Activated CD8-positive, alpha-beta memory T cell treated with anti-CD3 and anti-CD28 coated beads, Interleukin-2, amount 10 ng/mL, durations not matched to agents 7 days and 5 days (primary cell): ENCODE data around the gene PRODH. TPM values are rescaled to one million over a fixed set of nuclear protein-coding genes. Genes with fewer than 3 reads are reported as not detected.
"Not testable (repeated sequence)": the region's sequence is repeated elsewhere in the genome, so short reads cannot be mapped to it uniquely, and the experiment has no call there.

Source experiments
- ATAC-seq: fragments of 150-1000 bp; cut with Tn5 transposase; one replicate; pipeline ENCODE4 v1.10.0; 2021; ENCODE audit warnings: moderate library complexity
- CTCF ChIA-PET: fragments of 350-600 bp; sonication (Branson Sonifier 250); formaldehyde crosslinking; loops from one replicate; lab custom pipeline; 2021; ENCODE audit warnings: antibody characterized with exemption; lab: Charles Lee
- DNase-seq: peaks from one replicate; pipeline ENCODE4 v3.0.0-alpha.2; 2020
- H3K27ac Mint-ChIP-seq: one replicate; pipeline ENCODE4 v1.8.0; 2021; ENCODE audit warnings: mild to moderate bottlenecking, mixed read lengths
- H3K27me3 Mint-ChIP-seq: one replicate; pipeline ENCODE4 v1.8.0; 2021; ENCODE audit warnings: mixed read lengths
- H3K36me3 Mint-ChIP-seq: one replicate; pipeline ENCODE4 v1.8.0; 2021; ENCODE audit warnings: mild to moderate bottlenecking, mixed read lengths
- H3K4me1 Mint-ChIP-seq: one replicate; pipeline ENCODE4 v1.8.0; 2021; ENCODE audit warnings: mixed read lengths
- H3K4me3 Mint-ChIP-seq: one replicate; pipeline ENCODE4 v1.8.0; 2021; ENCODE audit warnings: mild to moderate bottlenecking, moderate library complexity, mixed read lengths
- H3K9me3 Mint-ChIP-seq: one replicate; pipeline ENCODE4 v1.8.0; 2022; ENCODE audit warnings: low read depth, mixed read lengths
- total RNA-seq, 2 experiments: library from RNA; stranded (reverse); gene quantifications; one replicate each; pipeline ENCODE4 v1.2.3, GENCODE V29; 2021

The PRODH gene
- total RNA-seq, 2 experiments from 2014 or later: 1.0 TPM; not detected in 1

DNA sequence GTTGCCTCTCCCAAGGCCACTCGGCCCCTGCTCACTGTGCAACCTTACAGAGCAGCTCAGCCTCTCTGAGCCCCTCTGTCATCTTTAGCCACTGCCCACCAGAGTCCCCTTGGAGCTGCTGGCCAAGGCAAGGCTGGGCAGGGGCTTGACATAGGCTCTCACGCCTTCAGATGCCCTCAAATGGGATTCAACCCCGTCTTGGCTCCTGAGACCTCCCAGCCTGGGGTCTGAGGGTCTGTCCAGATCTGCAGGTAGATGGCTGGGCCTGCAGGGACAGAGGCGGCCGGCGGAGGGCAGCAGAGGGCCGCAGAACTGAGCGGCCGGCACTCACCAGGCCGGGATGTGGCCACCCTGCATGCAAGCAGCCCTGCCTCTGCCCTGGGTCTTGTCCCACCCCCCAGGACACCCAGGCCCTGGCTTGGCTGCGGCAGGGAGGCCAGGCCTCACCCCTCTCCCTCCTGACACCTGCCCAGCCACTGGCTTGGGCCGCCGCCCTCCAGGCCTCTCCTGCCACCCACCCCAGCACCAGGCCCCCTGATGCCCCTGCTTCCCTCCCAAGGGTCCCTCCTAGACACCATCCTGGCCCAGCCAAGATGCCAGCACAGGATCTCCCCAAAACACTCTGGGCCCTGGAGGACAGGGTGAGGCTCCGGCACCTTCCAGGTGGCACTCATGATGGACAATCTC, 18.4 kb upstream of the PRODH start:
- not testable (repeated sequence) for H3K36me3 Mint-ChIP-seq, H3K4me1 Mint-ChIP-seq, H3K9me3 Mint-ChIP-seq, H3K4me3 Mint-ChIP-seq, H3K27ac Mint-ChIP-seq, H3K27me3 Mint-ChIP-seq
- DNase-seq (peak; percentile 68), ATAC-seq (peak; percentile 87)
- CTCF ChIA-PET: interaction anchor here (0.8 kb wide), 1 partner anchor 190 kb away, joined by 3 read pairs; the partner anchor contains the start of gene ESS2

DNA sequence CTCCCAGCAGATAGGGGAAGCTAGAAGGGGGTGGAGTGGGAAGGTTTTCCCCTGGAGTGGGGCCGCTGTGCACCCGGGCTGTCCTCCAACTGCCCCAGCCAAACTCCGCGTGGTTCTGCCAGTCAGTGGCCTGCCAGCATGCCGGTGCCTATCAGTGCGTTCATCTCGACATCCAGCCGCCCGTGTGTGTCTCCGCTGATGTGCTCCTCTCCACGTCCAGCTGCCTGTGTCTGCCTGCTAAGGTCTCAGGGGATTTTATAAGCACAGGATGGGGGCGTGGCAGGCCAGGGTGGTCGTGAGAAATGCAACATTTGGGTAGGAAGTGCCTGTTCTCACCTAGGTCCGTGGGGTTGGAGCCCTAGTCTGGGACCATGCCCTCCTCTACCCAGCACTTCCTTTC, 17.0 kb upstream of the PRODH start:
- peaks cover 14% of the 10 kb centered on the region for H3K27me3 Mint-ChIP-seq
- CTCF ChIA-PET, H3K27ac Mint-ChIP-seq, H3K36me3 Mint-ChIP-seq, ATAC-seq, H3K4me1 Mint-ChIP-seq, DNase-seq, H3K9me3 Mint-ChIP-seq, H3K4me3 Mint-ChIP-seq: not testable (repeated sequence)

- H3K36me3 Mint-ChIP-seq: no peaks in the 10 kb centered on the region
- H3K4me3 Mint-ChIP-seq: no peak overlapping the region
- H3K4me1 Mint-ChIP-seq: no peaks in the 10 kb centered on the region
- H3K9me3 Mint-ChIP-seq: no peaks in the 10 kb centered on the region
- no peak overlapping the region for H3K27ac Mint-ChIP-seq
- CTCF ChIA-PET: no interaction called here
- ATAC-seq (no peak), DNase-seq (no peak)
- H3K27me3 Mint-ChIP-seq: peaks cover 19% of the 10 kb centered on the region
Observed at GRCh38 chr22:18952022-18952421, 15.9 kb upstream of the PRODH start.

- Mint-ChIP-seq H3K4me3 (no peak overlapping the region), H3K9me3 (no peaks in the 10 kb centered on the region), H3K27me3 (peaks cover 19% of the 10 kb centered on the region), H3K36me3 (no peaks in the 10 kb centered on the region), H3K4me1 (no peaks in the 10 kb centered on the region), H3K27ac (no peak overlapping the region)
- no peak for DNase-seq
- CTCF ChIA-PET: no interaction called here
- ATAC-seq: no peak
Observed at GRCh38 chr22:18950141-18950540, 14.0 kb upstream of the PRODH start.

DNA sequence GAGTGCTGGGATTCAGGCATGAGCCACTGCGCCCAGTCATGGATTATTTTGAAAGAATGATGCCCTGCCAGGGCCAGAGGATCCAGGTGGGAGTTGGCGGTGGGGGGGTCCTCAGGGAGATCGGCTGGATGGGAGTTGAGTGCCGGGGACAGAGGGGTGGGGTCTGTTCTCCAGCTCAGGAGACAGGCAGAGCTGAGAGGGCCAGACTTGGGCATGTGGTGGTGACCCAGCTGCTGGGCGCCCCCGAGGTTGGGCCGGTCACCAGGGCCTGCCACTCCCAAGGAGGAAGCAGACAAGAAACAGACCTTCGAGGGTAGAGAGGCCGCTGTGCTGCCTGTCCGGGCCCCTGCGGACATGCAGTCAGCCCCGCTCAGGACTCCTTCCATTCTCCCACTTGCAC, 11.8 kb upstream of the PRODH start:
- DNase-seq: no peak
- CTCF ChIA-PET: no interaction called here
- Mint-ChIP-seq H3K36me3 (no peaks in the 10 kb centered on the region), H3K27me3 (peaks cover 19% of the 10 kb centered on the region), H3K4me3 (no peak overlapping the region), H3K9me3 (no peaks in the 10 kb centered on the region), H3K27ac (no peak overlapping the region), H3K4me1 (no peaks in the 10 kb centered on the region)
- ATAC-seq: no peak

- H3K9me3 Mint-ChIP-seq, ATAC-seq, H3K27ac Mint-ChIP-seq, CTCF ChIA-PET, H3K4me3 Mint-ChIP-seq, DNase-seq, H3K36me3 Mint-ChIP-seq, H3K4me1 Mint-ChIP-seq: not testable (repeated sequence)
- H3K27me3 Mint-ChIP-seq: peaks cover 19% of the 10 kb centered on the region
Observed at GRCh38 chr22:18947105-18947504, 11.0 kb upstream of the PRODH start.

GRCh38 chr22:18938691-18939090, 2.6 kb upstream of the PRODH start:
- H3K36me3 Mint-ChIP-seq, CTCF ChIA-PET, ATAC-seq, H3K4me1 Mint-ChIP-seq, H3K4me3 Mint-ChIP-seq, H3K27ac Mint-ChIP-seq, DNase-seq, H3K27me3 Mint-ChIP-seq, H3K9me3 Mint-ChIP-seq: not testable (repeated sequence)

DNA sequence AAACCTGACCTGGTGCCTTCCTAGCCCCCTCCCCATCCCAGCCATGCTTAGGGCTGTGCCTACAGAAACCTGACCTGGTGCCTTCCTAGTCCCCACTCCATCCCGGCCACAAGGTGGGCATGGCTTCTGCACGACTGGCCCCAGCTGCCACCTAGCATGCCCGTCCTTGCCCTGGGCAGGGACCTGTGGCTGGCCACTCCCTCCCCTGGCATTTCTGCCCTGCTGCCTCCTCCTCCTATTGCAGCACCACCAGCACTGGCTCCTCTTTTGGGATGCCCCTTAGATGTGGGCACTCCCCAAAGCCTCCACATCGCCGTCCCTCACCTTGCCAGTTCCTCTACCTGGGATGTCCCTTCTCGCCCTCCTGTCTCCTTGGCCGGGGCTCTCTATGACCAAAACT, 1.4 kb downstream of the PRODH start:
- DNase-seq, H3K27me3 Mint-ChIP-seq, H3K27ac Mint-ChIP-seq, H3K4me1 Mint-ChIP-seq, ATAC-seq, H3K9me3 Mint-ChIP-seq, H3K36me3 Mint-ChIP-seq, H3K4me3 Mint-ChIP-seq, CTCF ChIA-PET: not testable (repeated sequence)

GRCh38 chr22:18933914-18934313, 2.2 kb downstream of the PRODH start:
- DNase-seq: no peak
- Mint-ChIP-seq H3K27ac (no peak overlapping the region), H3K36me3 (no peaks in the 10 kb centered on the region), H3K9me3 (no peaks in the 10 kb centered on the region), H3K4me1 (no peaks in the 10 kb centered on the region), H3K4me3 (no peak overlapping the region), H3K27me3 (no peaks in the 10 kb centered on the region)
- CTCF ChIA-PET: interaction anchor here (1.0 kb wide), 1 partner anchor 28 kb away, joined by 4 read pairs; the partner anchor contains the start of gene DGCR6
- ATAC-seq: no peak

DNA sequence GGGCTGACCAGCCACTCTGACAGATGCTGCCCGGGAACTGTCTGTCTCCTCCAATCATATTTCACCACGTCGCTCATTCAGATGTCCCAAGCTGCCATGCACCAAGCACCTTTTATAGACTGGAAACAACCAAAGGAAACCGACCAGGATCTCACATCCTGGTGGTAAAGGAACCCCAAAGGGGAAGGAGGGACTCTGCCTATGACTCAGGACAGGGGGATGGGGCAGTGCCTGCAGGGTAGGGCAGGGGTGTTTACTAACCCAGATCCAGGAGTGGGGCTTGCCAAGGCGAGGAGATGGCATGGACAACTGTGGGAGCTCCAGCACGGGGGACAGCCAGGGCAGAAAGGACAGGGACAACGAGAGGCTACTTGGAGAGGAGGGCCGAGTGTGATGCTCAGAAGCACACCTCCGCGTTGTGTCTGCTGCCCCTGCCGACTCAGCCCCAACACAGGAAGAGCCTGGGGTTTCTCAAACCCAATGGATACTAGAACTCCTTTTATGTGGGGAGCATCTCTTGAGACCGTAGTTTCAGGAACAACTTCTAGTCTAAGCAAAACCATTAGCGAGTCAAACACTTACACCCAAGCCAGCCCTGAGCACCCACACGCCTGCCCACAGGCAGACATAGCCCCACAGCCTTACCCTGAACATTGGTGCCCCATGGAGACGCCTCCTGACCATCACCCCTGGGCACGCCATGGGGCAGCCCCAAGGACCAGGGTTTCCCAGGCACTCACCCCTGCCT, 4.0 kb downstream of the PRODH start:
- no peak overlapping the region for H3K4me3 Mint-ChIP-seq
- H3K4me1 Mint-ChIP-seq: no peaks in the 10 kb centered on the region
- no peaks in the 10 kb centered on the region for H3K9me3 Mint-ChIP-seq
- no peaks in the 10 kb centered on the region for H3K36me3 Mint-ChIP-seq
- ATAC-seq: no peak
- H3K27ac Mint-ChIP-seq: no peak overlapping the region
- CTCF ChIA-PET: no interaction called here
- DNase-seq: no peak
- H3K27me3 Mint-ChIP-seq: no peaks in the 10 kb centered on the region

GRCh38 chr22:18929459-18929858, 6.6 kb downstream of the PRODH start:
- H3K27ac Mint-ChIP-seq: no peak overlapping the region
- CTCF ChIA-PET: no interaction called here
- H3K9me3 Mint-ChIP-seq: no peaks in the 10 kb centered on the region
- H3K27me3 Mint-ChIP-seq: no peaks in the 10 kb centered on the region
- H3K36me3 Mint-ChIP-seq: no peaks in the 10 kb centered on the region
- H3K4me3 Mint-ChIP-seq: no peak overlapping the region
- DNase-seq (no peak), ATAC-seq (no peak)
- H3K4me1 Mint-ChIP-seq: no peaks in the 10 kb centered on the region

GRCh38 chr22:18927573-18927972, 8.5 kb downstream of the PRODH start:
- no peak for ATAC-seq

GRCh38 chr22:18927020-18927419, 9.1 kb downstream of the PRODH start:
- Mint-ChIP-seq H3K4me3 (no peak overlapping the region), H3K36me3 (no peaks in the 10 kb centered on the region), H3K4me1 (no peaks in the 10 kb centered on the region), H3K27ac (no peak overlapping the region), H3K27me3 (no peaks in the 10 kb centered on the region), H3K9me3 (no peaks in the 10 kb centered on the region)
- CTCF ChIA-PET: no interaction called here
- ATAC-seq (no peak), DNase-seq (no peak)

More at GRCh38 chr22:18927573-18927972, 8.5 kb downstream of the PRODH start:
- Mint-ChIP-seq H3K9me3 (no peaks in the 10 kb centered on the region), H3K4me1 (no peaks in the 10 kb centered on the region), H3K27me3 (no peaks in the 10 kb centered on the region), H3K36me3 (no peaks in the 10 kb centered on the region), H3K27ac (no peak overlapping the region), H3K4me3 (no peak overlapping the region)
- DNase-seq: no peak
- CTCF ChIA-PET: no interaction called here
